ENCODE data around the gene OSGIN1.

Gene OSGIN1, protein sequence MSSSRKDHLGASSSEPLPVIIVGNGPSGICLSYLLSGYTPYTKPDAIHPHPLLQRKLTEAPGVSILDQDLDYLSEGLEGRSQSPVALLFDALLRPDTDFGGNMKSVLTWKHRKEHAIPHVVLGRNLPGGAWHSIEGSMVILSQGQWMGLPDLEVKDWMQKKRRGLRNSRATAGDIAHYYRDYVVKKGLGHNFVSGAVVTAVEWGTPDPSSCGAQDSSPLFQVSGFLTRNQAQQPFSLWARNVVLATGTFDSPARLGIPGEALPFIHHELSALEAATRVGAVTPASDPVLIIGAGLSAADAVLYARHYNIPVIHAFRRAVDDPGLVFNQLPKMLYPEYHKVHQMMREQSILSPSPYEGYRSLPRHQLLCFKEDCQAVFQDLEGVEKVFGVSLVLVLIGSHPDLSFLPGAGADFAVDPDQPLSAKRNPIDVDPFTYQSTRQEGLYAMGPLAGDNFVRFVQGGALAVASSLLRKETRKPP

DNA sequence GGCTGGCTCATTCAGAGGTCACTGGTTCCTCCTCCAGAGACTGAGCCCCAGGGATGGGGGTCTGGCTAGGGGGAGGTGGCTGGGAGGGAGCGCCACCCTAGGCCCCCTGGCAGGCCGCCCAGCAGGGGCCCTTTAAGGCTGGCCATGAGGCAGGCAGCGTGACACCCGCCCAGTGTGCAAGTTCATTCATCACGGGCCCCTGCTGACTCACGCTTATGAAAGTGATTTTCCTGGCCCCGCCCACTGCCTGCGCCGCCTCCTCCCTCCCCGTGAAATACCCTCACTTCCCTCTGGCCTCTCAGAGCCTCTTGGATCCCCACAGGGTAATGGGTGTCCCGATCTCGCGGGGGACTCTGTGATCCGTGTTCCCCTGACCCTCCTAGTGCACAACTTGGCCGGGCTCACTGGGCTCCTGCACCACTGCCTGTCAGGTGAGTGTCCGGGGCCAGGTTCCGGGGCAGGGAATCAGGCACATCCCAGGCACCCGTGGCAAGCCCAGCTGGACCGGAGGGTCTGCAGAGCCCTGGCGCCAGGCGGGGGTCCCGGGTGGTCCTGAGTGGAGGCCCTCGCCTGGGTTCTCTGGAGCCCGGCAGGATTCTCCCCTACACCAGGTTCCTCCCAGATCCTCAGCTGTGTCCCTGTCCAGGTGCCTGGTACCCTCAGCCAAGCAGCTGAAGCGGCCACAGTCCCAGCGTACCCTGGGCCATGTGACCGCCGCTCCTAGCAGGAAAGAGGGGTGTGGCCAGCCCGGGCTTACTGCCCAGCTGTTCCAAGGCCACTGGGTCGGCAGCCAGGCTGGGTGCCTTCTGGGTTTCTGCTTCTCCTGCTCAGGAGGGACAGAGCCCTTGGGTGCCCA, at the start of gene OSGIN1:
OSGIN1 (plus strand) TSS at position 301 of the 856 bp plus-strand sequence. CDS start 4,432 bp downstream, outside the sequence.
- peak; percentile 89 for DNase-seq (ENCODE audit: low spot score)

GRCh38 chr16:83903751-83904150, 49.3 kb upstream of the OSGIN1 start:
- peak; percentile 17 for DNase-seq (ENCODE audit: low spot score)

DNA sequence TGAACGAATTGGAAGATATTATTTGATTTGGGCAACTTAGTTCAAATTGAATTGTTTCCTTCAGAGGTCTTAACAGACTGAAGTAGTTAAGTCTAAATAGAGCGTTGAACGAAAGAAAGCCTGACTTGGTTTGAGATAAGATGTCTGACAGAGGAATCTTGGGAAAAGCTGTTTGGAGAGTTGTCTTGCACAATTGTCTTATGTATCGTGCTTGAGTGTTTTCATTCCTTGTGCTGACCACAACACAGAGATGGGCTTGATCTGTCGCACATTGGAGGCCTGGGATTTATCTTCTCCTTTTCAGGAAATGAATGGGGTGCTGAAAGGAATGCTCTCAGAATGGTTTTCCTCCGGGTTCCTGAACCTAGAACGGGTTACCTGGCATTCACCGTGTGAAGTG, 46.4 kb upstream of the OSGIN1 start:
- no peak for DNase-seq (ENCODE audit: low spot score)

GRCh38 chr16:83907111-83907510, 45.9 kb upstream of the OSGIN1 start:
- no peak for DNase-seq (ENCODE audit: low spot score)

DNA sequence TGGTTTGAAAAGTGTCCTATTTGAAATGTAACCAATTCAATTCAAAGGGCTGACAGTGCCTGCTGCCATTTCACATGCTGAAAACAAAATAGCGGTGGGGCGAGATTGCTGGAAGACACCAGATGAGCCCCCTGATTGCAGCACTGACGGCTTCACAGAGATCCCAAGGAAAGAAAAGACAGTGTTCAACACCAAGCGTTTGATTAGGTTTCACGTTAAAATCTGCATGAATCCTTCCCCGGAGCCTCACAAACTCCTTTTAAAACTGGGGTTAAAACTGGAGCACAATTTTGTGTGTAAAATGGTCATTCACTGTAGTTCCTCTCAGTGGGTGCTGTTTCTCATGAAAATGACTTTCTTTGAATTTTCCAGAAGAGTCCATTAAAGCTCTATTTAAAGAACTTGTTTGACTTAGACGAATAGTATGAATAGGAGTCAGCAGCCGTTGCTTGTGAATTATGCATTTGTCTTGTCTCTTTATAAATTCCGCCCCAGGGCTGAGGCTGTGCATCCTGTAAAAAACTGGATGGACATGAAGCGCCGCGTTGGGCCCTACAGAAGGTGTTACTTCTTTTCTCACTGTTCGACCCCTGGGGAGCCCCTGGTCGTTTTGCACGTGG, 45.3 kb upstream of the OSGIN1 start:
- DNase-seq (ENCODE audit: low spot score): no peak

- no peak for DNase-seq (ENCODE audit: low spot score)
Observed at GRCh38 chr16:83908798-83909197, 44.2 kb upstream of the OSGIN1 start.

DNA sequence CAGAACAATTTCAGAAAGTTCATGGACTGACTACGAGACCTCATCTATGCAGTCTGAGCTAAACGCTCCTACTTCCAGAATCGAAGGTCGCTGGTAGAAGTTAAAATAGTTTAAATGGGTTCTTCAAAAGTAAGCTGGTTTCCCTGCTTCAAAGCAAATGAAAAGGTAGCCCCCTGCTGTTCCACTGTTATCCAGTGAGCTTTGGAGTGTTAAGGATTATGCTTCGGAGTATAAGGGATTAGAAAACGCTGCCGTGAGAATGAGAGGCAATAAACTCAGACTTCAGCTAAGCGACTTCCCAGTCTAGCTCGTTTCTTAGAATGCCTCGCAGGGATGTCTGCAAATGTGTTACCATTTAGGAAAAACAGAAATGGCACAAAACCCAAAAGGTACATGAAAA, 41.8 kb upstream of the OSGIN1 start:
- no peak for DNase-seq (ENCODE audit: low spot score)

DNA sequence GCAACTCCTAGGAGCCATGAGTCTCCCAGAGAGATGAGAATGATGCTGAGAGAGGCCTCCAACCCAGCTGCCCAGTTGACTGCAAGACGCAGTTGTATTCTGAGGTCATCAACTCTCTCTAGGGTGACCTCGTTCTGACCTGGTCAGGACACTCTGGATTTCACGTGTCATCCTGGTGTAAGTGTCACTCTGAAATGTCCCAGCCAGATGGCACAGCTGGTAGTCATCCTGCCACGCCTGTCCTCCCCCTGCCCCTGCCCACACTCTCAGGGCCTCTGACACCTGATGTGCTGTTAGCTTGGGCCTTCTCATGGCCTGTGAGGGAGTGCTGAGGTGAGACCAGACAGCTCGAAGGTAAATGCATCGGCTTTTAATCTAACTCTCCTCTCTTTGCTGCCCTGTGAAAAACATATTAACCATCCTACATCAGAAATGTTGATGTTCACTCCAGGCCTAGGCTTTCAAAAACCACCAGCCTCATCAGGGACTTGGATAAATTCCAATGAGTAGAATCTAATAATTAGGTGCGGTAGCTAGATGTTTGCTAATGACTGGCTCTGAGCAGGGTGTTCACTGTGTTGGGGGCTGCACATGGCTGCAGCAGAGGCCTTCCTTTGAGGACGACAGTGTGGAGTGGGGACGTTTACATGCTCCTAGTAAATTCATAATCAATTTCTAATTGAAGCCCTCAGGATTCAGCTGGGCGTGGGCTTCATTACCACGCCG, 40.4 kb upstream of the OSGIN1 start:
- no peak for DNase-seq (ENCODE audit: low spot score)

DNA sequence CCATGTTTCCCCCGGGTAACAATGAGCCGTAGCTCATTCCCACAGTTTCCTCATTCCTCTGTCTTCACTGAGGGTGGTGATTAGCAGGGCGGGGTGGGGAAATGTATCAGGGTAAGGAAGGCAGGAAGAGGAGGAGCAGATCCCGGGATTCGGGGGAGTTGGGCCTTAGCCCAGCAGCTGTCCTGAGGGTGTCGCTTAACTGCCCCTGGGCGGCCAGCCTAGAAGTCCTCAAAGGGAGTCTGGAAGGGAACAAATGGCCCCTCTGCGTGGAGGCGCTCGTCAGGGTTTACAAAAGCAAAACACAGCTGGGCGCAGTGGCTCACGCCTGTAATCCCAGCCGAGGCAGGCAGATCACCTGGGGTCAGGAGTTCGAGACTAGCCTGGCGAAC, 39.8 kb upstream of the OSGIN1 start:
- no peak for DNase-seq (ENCODE audit: low spot score)

- no peak for DNase-seq (ENCODE audit: low spot score)
Observed at GRCh38 chr16:83914091-83914710, 38.8 kb upstream of the OSGIN1 start.

DNA sequence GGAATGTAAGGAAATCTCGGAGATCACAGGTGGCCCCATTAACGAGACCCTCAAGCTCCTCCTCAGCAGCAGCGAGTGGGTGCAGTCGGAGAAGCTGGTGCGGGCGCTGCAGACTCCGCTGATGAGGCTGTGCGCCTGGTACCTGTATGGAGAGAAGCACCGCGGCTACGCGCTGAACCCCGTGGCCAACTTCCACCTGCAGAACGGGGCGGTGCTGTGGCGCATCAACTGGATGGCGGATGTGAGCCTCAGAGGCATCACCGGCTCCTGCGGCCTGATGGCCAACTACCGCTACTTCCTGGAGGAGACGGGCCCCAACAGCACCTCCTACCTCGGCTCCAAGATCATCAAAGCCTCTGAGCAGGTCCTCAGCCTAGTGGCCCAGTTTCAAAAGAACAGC, 38.0 kb upstream of the OSGIN1 start:
- no peak for DNase-seq (ENCODE audit: low spot score)

- no peak for DNase-seq (ENCODE audit: low spot score)
Observed at GRCh38 chr16:83915491-83915890, 37.5 kb upstream of the OSGIN1 start.

GRCh38 chr16:83917152-83918120, 35.6 kb upstream of the OSGIN1 start:
- no peak for DNase-seq (ENCODE audit: low spot score)

GRCh38 chr16:83920894-83921491, 32.0 kb upstream of the OSGIN1 start:
- DNase-seq (ENCODE audit: low spot score): no peak

DNA sequence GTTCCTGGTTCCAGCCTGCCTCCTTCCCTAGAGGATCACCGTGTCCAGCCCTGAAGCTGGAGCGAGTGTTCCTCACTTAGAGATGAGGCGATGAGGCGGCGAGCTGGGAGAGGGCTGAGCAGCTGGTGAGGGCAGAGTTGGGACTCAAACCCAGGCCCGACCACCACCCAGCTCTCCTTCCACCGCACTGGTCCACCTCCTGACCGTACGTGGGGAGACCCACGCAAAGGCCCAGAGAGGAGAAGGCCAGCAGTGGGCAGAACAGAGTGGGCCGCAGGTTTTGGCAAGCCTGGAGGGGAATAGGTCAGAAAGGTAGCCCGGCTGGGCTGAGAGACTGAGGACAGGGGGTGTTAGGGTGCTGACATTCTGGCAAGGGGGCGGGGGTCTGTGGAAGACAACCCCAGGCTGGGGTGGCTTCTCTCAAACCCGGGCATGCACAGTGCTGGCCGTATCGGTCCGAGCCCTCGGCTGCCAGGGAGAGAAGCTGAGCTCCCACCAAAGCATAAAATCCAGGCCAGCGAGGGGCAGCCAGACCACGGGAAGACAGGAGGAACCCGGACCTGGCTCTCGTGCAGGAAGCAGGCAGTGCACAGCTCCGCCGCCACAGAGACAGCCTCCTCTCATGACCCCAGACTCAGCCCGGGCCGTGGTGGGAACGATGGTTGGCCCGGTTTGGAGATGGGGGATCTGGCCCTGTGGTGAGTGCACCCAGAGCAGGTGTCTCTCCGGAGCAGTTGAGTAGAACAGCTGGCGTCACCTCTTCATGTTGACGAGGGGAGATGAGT, 29.3 kb upstream of the OSGIN1 start:
- no peak for DNase-seq (ENCODE audit: low spot score)

DNA sequence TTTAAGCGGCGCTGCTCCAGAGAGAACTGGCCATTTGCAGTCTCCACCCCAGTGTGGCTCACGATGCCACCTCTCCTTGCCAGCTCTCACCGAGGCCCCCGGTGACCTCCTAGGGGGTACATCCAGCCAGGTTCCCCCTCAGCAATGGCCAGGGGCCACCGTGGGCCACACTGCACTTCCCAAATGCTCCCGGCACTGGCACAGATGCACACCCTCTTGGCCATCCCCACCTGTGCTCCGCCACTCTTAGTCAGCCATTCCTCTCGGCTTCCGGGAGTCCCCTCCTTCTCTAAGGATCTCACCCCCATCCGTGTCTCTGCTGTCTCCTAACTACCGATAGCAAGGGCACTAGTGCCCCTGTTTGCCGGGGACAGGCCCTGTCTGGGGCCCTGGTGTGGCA, 28.4 kb upstream of the OSGIN1 start:
- DNase-seq (ENCODE audit: low spot score): no peak

DNA sequence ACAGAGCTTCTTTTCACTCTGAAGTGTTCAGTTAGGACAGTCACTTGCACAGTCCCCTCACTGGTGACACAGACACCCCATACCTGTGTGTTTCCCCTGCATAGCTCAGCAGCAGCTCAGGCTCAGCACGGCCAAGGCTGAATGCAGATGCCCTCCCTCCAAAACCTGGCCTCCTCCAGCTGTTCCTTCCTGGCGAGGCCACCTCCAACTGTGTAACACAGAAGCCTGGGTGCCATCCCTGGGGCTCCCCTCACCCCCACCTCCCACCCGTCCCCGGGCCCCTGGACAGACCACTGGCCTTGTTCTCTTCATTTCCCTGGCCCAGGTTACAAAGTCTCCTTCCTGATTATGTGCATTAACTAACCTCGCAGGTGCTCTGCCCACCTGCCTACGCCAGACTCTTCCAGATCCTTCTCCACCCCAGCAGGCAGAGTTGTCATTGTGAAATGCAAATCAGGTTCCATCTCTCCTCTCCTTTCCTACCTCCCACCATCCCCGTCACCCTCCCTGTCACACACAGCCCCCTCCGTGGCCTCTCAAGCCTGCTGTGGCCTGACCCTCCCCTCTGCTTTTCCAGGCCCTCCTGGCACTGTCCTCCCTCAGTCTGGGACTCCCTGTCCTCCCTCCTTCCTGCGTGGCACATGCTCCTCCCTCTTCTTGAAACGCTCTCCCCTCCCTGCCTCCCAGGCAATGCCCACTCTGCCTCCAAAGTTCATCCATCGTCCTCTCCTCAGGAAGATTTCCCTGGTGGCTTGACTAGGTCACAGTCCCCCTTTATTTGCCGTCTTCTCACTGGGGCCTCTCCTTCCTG, 27.7 kb upstream of the OSGIN1 start:
- DNase-seq (ENCODE audit: low spot score): no peak
